Inflammatory macrophage treated with lipopolysaccharide for 1 hour (primary cell): ENCODE data around the gene PCDH19.

Source experiments
- DNase-seq, 2 donors: peaks; one replicate each; pipeline ENCODE4 v3.0.0-alpha.2; 2020 to 2022

PCDH19 gene

DNA sequence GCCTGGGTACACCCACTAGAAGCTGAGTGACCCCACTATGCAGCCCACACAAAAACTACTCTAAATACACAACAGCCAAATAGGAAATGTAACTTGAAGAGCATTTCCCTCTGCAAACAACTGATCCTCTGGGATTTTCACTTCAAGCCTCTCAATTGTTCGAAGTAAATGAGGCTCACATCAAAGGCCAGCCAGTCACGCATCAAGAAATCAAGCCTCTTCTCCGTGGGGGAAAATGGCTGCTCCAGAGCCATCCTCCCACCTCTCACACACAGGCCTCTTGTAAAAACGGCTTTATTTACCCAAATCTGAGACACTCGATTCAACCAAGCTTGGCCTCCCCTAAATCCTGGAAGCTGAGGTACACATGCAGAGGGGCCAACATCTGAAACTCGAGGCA is 14.3 kb downstream of the PCDH19 start:
- no peak for DNase-seq

DNA sequence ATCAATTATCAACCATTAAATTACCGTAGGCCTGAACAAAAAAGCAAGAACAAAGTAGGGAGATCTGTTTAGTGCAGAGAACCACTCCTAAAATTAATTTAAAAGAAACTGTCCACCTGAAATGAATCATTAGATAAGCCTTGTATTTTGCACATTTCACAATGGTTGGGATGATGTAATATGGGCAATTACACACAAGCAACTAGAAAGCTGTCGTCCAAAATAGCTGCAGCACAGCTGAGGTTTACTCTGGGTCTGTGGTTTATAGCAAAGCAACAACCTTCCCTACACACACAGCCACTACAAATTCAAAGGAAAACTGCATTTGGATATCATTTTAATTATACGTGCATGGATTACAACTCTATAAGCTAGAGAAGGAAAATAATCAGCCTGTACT is 28.5 kb downstream of the PCDH19 start:
- DNase-seq = peak in 1 of 2 donors; percentile 0

- no peak for DNase-seq
Observed at GRCh38 chrX:100379388-100379986, 30.6 kb downstream of the PCDH19 start.

DNA sequence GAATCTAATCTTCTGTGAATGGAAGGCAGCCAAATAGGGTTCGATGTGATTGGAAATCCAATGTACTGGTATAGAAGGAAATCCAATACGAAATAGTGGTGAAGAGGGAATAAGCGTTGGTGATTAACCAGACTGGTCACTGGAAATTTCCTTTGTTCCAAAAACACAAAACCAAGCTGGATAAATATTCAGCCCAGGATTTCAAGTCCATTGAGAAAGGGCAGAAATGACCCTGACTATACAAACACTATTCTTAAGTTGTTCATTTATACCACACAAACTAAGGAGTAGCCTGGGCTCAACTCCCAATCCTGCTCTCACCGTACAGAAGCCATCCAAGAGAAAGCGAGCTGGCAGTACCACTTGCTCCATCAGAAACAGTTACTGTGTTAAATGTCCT is 32.2 kb downstream of the PCDH19 start:
- DNase-seq = no peak

- no peak for DNase-seq
Observed at GRCh38 chrX:100376576-100376975, 33.5 kb downstream of the PCDH19 start.

DNA sequence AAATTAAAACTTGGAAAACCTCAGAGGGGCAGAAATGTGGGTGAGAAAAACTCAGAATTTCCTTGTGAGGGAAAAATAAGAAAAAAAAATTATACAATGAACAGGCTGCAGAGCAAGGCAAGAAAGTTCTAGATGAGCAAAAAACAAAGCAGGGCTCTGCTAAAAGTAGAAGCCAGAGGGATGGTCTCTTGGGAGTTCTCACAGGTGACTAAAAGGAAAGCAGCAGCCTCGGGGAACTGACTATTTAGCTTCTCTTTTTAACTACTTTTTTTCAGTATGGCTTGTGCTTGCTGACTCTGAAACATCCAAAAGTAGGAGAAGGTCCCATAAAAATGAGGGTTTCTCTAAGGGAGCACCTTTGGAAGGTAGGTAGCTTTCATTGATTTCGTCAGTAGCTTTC is 36.4 kb downstream of the PCDH19 start:
- DNase-seq = no peak

- DNase-seq = no peak
Observed at GRCh38 chrX:100368167-100368566, 41.9 kb downstream of the PCDH19 start.

- DNase-seq = no peak
Observed at GRCh38 chrX:100363896-100364295, 46.2 kb downstream of the PCDH19 start.

- DNase-seq = no peak
Observed at GRCh38 chrX:100358766-100359165, 51.3 kb downstream of the PCDH19 start.

- DNase-seq = no peak
Observed at GRCh38 chrX:100356351-100356896, 53.6 kb downstream of the PCDH19 start.

DNA sequence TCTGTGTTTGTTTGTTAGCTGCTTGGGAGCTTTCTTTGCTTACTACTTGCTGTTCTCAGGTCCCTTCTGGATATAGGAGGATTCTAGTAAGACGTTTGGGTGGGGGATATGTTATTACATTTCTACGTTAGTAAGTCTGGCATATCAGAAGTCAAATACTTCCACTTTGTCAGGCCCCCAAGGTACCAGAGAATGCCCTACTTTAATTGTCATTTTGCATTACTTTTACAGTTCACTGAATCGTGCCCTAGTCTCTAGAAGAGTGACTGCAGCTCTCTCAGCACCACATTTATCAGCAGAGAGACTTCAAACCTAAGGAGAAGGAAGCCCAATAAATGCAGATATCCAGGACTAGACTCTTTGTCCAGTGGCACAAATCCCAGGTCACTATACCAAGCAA is 54.4 kb downstream of the PCDH19 start:
- no peak for DNase-seq

- DNase-seq = no peak
Observed at GRCh38 chrX:100353326-100353725, 56.7 kb downstream of the PCDH19 start.

- no peak for DNase-seq
Observed at GRCh38 chrX:100350704-100351489, 59.2 kb downstream of the PCDH19 start.

DNA sequence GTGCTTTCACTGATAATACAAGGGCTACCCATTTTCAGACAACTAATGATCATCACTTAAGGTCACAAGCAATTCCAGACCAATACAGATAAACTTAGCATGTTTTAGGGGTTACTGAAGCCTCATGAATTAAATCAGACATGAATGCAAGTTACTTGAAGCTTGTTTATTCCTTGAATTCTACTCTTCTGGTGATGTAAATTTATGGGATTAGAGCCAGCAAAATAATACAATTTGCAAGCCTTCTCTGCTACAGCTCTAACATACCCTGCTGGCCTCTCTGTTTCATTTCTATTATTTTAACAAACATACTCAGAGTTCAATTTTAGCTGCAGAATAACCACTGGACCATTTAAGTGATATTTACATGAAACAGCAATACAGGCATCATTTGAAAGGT is 60.7 kb downstream of the PCDH19 start:
- no peak for DNase-seq

GRCh38 chrX:100341142-100341510 is 68.9 kb downstream of the PCDH19 start:
- no peak for DNase-seq

DNA sequence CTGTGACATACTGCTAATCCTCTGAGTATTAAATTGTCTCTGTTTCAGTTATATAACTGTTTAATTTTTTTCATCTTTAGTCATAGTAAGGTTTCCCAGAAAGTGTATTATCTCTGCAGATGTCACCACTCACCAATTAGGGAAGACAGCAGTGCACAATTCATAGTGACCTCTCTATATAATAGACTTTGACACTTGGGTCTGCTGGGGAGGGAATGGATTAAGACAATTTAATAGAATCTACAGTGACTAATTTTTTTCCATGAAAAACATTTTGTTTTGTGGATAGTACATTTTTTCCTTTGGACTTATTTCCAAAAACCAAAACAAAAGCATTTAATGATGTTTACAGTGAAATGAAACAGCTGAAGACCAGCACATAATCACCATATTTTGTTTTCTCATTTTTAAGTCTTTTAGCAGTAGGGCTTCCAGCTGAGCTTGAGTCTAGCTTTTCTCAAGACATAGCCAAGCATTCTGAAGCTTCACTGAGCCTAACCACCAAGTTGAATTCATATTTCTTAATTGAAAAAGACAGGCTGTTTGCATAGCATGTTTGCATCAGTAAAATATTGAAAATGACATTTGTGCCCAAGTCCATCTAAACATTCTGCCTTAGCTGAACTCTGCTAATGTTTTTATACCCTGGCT is 69.5 kb downstream of the PCDH19 start:
- DNase-seq = no peak

DNA sequence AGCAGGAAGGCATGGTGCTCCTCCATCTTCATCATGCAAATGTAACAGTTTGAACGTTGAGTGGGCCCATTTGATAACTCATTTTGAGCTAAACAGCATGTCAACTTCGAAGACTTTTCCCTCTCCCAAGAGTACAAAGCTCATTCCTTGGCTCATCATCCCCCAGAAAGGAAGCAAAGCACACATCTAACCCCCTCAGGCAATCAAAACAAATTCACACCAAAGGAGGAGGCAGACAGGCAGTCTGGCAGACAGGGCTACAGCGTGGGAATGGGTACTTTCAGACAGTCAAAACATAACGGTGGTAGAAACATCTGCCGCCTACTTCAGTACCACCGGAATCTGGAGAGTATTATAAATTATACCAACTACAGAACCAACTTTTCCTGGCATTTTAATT is 81.7 kb downstream of the PCDH19 start:
- no peak for DNase-seq

DNA sequence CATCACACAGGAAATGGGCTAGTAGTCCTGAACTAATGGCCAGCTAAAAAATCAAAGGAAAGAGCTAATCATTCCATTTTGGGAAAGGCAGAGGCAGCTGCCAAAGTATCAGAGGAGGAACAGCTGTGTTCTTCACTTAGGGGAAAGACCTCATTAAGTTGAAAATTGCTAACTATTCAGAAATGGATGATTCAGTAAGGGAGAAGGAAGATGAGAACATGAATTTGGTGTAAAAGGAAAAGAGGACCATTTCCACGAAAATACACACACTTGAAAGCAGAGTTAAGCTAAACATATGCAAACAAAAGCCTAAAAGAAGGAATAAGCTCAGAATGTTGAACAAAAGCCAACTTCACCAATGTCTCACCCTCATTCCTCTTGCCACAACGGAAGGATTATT is 90.4 kb downstream of the PCDH19 start:
- DNase-seq = no peak

DNA sequence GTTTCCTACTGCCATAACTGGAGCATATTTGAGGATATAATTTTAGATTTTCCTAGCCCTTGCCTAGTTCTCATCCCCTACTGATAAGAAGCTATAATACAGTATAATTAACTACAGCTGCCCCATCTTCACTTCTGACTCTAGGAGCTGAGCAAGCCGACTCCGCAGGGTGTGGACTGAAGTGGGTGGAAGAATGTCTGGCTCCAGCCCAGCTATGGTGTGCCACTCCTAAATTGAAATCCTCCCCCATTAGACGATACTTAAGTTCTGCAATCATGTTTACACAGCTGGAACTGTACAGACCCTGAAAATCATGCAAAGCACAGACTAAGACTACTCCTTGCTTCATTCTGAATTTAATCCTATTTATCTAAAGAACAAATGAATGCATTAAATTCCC is 93.1 kb downstream of the PCDH19 start:
- DNase-seq = no peak

- DNase-seq = no peak
Observed at GRCh38 chrX:100315566-100315965, 94.5 kb downstream of the PCDH19 start.

DNA sequence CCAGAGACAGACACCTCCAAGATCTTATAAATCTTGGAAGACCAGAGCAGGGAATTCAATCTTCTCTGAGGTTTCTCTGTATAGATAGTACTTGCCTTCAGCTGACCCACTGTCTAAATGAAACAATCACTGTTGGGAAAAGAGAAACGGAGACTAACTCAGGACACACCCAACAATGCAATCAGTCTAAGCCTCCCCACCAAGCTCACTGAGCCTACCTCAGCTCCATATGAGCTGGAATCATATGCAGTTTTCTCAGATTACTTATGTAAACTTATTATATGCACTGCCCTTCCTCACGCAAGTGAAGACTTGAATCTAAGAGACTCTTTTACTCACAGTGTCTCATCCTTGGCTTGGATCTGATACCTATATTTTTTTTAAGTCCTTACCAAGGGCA is 110.5 kb downstream of the PCDH19 start:
- DNase-seq = no peak

DNA sequence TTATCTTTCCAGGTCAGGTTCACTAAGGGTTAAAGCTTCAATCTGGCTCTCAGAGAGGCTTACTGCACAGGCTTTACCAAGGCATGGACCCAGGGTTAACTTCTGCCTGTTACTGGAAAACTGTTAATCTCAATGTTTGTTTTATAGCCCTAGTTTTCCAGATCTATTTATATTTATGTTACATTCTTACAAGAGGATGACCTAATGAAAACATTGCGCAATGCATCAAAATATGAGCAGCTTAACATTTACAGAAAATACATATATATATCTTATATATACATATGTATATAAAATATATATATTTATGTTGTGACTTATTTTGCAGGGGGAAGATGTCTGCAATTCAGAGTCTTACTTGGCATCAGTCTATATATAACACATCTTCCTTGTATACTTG is 112.3 kb downstream of the PCDH19 start:
- DNase-seq = no peak

GRCh38 chrX:100296183-100296753 is 113.8 kb downstream of the PCDH19 start:
- no peak for DNase-seq

- no peak for DNase-seq
Observed at GRCh38 chrX:100294965-100295364, 115.1 kb downstream of the PCDH19 start.
